SU-DHL-6 (cell line): ENCODE results near the gene LAMA3.

Experiments used
- H2AFZ ChIP-seq: fragments of 200-600 bp; sonication (generic); 2 replicates; pipeline ENCODE4 v1.6.1; 2014; ENCODE audit warnings: low read depth, mild to moderate bottlenecking, moderate library complexity, mixed read lengths, antibody characterized with exemption, low read length; ENCODE audit not compliant: severe bottlenecking
- H3F3A ChIP-seq: fragments of 200-600 bp; shearing (Covaris generic); 2 replicates; pipeline ENCODE4 v1.6.0; 2016; ENCODE audit warnings: antibody characterized with exemption, mild to moderate bottlenecking; ENCODE audit not compliant: insufficient read depth
- H3K27ac ChIP-seq: fragments of 200-600 bp; sonication (generic); 2 replicates; pipeline ENCODE4 v1.5.1; 2016; ENCODE audit warnings: low read depth, mild to moderate bottlenecking, low read length, moderate library complexity, mixed read lengths
- H3K27me3 ChIP-seq: fragments of 200-600 bp; sonication (generic), shearing (Covaris generic); 2 replicates; pipeline ENCODE4 v1.6.0; 2014; ENCODE audit warnings: mild to moderate bottlenecking, low read length
- H3K36me3 ChIP-seq: fragments of 200-600 bp; sonication (generic); 2 replicates; pipeline ENCODE4 v1.6.1; 2014; ENCODE audit warnings: mild to moderate bottlenecking, low read length, mixed read lengths
- H3K4me2 ChIP-seq: fragments of 300-600, 200-600 bp; shearing (Covaris generic), sonication (generic); 2 replicates; pipeline ENCODE4 v1.6.0; 2014; ENCODE audit warnings: low read length, low read depth, mild to moderate bottlenecking; ENCODE audit not compliant: poor library complexity, severe bottlenecking
- H3K4me3 ChIP-seq: fragments of 200-600 bp; sonication (generic); 2 replicates; pipeline ENCODE4 v1.5.1; 2014; ENCODE audit warnings: antibody characterized with exemption, low read length, mild to moderate bottlenecking, mixed read lengths; ENCODE audit not compliant: insufficient read depth, poor library complexity, severe bottlenecking
- H3K79me2 ChIP-seq: fragments of 200-600 bp; sonication (generic); 2 replicates; pipeline ENCODE4 v1.6.1; 2014; ENCODE audit warnings: mild to moderate bottlenecking, low read length, moderate library complexity; ENCODE audit not compliant: insufficient read depth
- H3K9ac ChIP-seq: fragments of 200-600 bp; sonication (generic); 2 replicates; pipeline ENCODE4 v1.7.0; 2014; ENCODE audit warnings: mild to moderate bottlenecking, low read length
- H3K9me2 ChIP-seq: fragments of 200-600 bp; sonication (generic); replicated peaks from 2 replicates; pipeline ENCODE4 v1.6.1; 2014; ENCODE audit warnings: low read length; ENCODE audit not compliant: insufficient read depth
- H3K9me3 ChIP-seq: fragments of 200-600 bp; sonication (generic); 2 replicates; pipeline ENCODE4 v1.6.1; 2014; ENCODE audit warnings: low read length, mixed read lengths; ENCODE audit not compliant: insufficient read depth
- H4K20me1 ChIP-seq: fragments of 200-600 bp; sonication (generic); 2 replicates; pipeline ENCODE4 v1.6.1; 2014; ENCODE audit warnings: low read depth, mild to moderate bottlenecking, antibody characterized with exemption, low read length, moderate library complexity, mixed read lengths
- EZH2phosphoT487 ChIP-seq: fragments of 200-600 bp; sonication (generic), shearing (Covaris generic); conservative IDR thresholded peaks from 2 replicates; pipeline ENCODE4 v1.6.1; 2018; ENCODE audit warnings: mild to moderate bottlenecking, antibody characterized with exemption, low read length, moderate library complexity, mixed read lengths
- TF ChIP-seq, protein P1 (sequence below): fragments of 200-600 bp; sonication (generic); IDR thresholded peaks from one replicate; pipeline ENCODE4 v1.5.1; 2017; ENCODE audit warnings: antibody characterized with exemption, mild to moderate bottlenecking, low read length, moderate library complexity; ENCODE audit not compliant: insufficient read depth, poor library complexity, severe bottlenecking

Gene LAMA3

GRCh38 chr18:23761941-23762340, 72.7 kb downstream of the LAMA3 start:
- no peaks in the 10 kb centered on the region for H3K9me3 ChIP-seq
- 0 out of 2 replicates have a peak, but pooled peaks cover 2% of the 10 kb centered on the region for H3K27me3 ChIP-seq
- no peaks in the 10 kb centered on the region for H4K20me1 ChIP-seq
- no peak overlapping the region for H3K4me2 ChIP-seq
- no peaks in the 10 kb centered on the region for H3K36me3 ChIP-seq
- H3K79me2 ChIP-seq, result no peaks in the 10 kb centered on the region
- H3F3A ChIP-seq, result no peaks in the 10 kb centered on the region
- H2AFZ ChIP-seq, result no peak overlapping the region
- H3K27ac ChIP-seq, result no peak overlapping the region
- H3K4me3 ChIP-seq, result no peak overlapping the region
- H3K9ac ChIP-seq, result no peak overlapping the region
- no peaks in the 10 kb centered on the region for H3K9me2 ChIP-seq
- TF ChIP-seq, protein P1, sequence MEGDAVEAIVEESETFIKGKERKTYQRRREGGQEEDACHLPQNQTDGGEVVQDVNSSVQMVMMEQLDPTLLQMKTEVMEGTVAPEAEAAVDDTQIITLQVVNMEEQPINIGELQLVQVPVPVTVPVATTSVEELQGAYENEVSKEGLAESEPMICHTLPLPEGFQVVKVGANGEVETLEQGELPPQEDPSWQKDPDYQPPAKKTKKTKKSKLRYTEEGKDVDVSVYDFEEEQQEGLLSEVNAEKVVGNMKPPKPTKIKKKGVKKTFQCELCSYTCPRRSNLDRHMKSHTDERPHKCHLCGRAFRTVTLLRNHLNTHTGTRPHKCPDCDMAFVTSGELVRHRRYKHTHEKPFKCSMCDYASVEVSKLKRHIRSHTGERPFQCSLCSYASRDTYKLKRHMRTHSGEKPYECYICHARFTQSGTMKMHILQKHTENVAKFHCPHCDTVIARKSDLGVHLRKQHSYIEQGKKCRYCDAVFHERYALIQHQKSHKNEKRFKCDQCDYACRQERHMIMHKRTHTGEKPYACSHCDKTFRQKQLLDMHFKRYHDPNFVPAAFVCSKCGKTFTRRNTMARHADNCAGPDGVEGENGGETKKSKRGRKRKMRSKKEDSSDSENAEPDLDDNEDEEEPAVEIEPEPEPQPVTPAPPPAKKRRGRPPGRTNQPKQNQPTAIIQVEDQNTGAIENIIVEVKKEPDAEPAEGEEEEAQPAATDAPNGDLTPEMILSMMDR, result no peak
- TF ChIP-seq EZH2phosphoT487, result no peak

DNA sequence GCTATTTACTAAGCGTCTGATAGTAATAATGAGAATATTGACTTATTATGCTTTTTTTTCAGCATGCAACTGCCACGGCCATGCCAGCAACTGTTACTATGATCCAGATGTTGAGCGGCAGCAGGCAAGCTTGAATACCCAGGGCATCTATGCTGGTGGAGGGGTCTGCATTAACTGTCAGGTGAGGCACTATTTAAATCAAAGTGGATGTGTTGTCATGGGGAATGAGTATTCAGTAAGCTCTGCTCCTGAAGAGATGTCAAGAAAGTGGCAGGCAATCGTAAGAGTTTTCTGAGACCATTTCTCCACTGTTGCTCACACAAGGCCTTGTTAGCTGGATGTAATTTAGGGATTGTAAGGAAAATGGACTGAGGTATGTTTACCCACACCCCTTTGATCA, 74.1 kb downstream of the LAMA3 start:
- H3K36me3 ChIP-seq, result no peaks in the 10 kb centered on the region
- H3K9me2 ChIP-seq, result no peaks in the 10 kb centered on the region
- no peak overlapping the region for H2AFZ ChIP-seq
- H3K9me3 ChIP-seq, result no peaks in the 10 kb centered on the region
- no peak overlapping the region for H3K9ac ChIP-seq
- H3F3A ChIP-seq, result no peaks in the 10 kb centered on the region
- 0 out of 2 replicates have a peak, but pooled peaks cover 2% of the 10 kb centered on the region for H3K27me3 ChIP-seq
- H3K79me2 ChIP-seq, result no peaks in the 10 kb centered on the region
- H3K27ac ChIP-seq, result no peak overlapping the region
- TF ChIP-seq, protein P1, result no peak
- no peak for TF ChIP-seq EZH2phosphoT487
- no peak overlapping the region for H3K4me2 ChIP-seq
- no peaks in the 10 kb centered on the region for H4K20me1 ChIP-seq
- H3K4me3 ChIP-seq, result no peak overlapping the region

DNA sequence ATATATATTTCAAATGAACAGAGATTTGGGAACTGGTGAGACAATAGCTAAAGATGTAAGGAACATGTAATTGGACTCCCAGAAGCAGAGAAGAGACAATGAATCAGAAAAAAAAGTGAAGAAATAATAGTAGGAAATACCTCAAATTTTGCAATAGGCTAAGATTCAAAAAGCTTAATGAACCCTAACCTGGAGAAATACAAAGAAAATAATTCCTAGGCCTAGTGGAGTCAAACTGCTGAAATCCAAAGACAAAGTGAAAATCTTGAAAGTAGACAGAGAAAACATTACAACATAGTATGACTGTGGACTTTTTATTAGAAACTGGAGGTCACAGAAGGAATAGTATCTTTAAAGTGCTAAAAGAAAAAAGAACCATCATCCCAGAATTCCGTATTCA, 76.7 kb downstream of the LAMA3 start:
- no peak overlapping the region for H2AFZ ChIP-seq

More for the DNA sequence above, 76.7 kb downstream of the LAMA3 start:
- no peaks in the 10 kb centered on the region for H4K20me1 ChIP-seq
- no peak overlapping the region for H3K9ac ChIP-seq
- H3K4me3 ChIP-seq, result no peak overlapping the region
- no peak overlapping the region for H3K27ac ChIP-seq
- no peaks in the 10 kb centered on the region for H3K9me2 ChIP-seq
- no peaks in the 10 kb centered on the region for H3F3A ChIP-seq
- no peaks in the 10 kb centered on the region for H3K36me3 ChIP-seq
- TF ChIP-seq, protein P1, result no peak
- TF ChIP-seq EZH2phosphoT487, result no peak
- 0 out of 2 replicates have a peak, but pooled peaks cover 2% of the 10 kb centered on the region for H3K27me3 ChIP-seq
- H3K79me2 ChIP-seq, result no peaks in the 10 kb centered on the region
- H3K4me2 ChIP-seq, result no peak overlapping the region
- H3K9me3 ChIP-seq, result no peaks in the 10 kb centered on the region
